Measurements from ENCODE around the gene SORCS2. TPM values are rescaled to one million over a fixed set of nuclear protein-coding genes. Genes with fewer than 3 reads are reported as not detected.
A peak's percentile ranks its signal among the peaks of the same experiment; 100 is the strongest.

The SORCS2 gene
- total RNA-seq, 4 donors from 2014 or later = 2.0 to 7.4 (median 3.6) TPM

- no peak for TF ChIP-seq POLR2AphosphoS5 (IDR thresholded peaks at IDR 0.05)
- no peak for TF ChIP-seq POLR2A (IDR thresholded peaks at IDR 0.05)
- TF ChIP-seq CTCF (IDR thresholded peaks at IDR 0.05) = no peak
- no peak for TF ChIP-seq EP300 (IDR thresholded peaks at IDR 0.05)
- 83 to 93% methylated on average over 1 to 2 of the region's 3 CpGs for WGBS, 2 donors (ENCODE audit: low coverage in 1 of 2)
- Histone ChIP-seq H3K36me3 (no peaks in the 10 kb centered on the region), H3K27me3 (no peaks in the 10 kb centered on the region), H3K4me1 (peaks cover 0 to 36% (median 6%) of the 10 kb centered on the region in 3 donors), H3K27ac (no peak overlapping the region), H3K9me3 (no peaks in the 10 kb centered on the region), H3K4me3 (no peak overlapping the region)
- ATAC-seq = no peak
Observed at GRCh38 chr4:7355795-7356194, 163.5 kb downstream of the SORCS2 start.

GRCh38 chr4:7356667-7357310 is 164.5 kb downstream of the SORCS2 start:
- Histone ChIP-seq H3K9me3 (no peaks in the 10 kb centered on the region), H3K27ac (no peak overlapping the region), H3K36me3 (no peaks in the 10 kb centered on the region), H3K4me1 (peaks cover 0 to 46% (median 6%) of the 10 kb centered on the region in 3 donors), H3K4me3 (no peak overlapping the region), H3K27me3 (no peaks in the 10 kb centered on the region)
- TF ChIP-seq EP300 (IDR thresholded peaks at IDR 0.05) (no peak), POLR2AphosphoS5 (IDR thresholded peaks at IDR 0.05) (no peak), CTCF (IDR thresholded peaks at IDR 0.05) (no peak), POLR2A (IDR thresholded peaks at IDR 0.05) (no peak)
- 79% methylated on average over 6 of the region's 12 CpGs; no CpG with 5 or more reads in 1 of the 2 donors for WGBS, 2 donors (ENCODE audit: low coverage in 1 of 2)
- ATAC-seq = no peak

- no peak for ATAC-seq
Observed at GRCh38 chr4:7357323-7357722, 165.0 kb downstream of the SORCS2 start.

GRCh38 chr4:7358100-7358735 is 165.9 kb downstream of the SORCS2 start:
- no peaks in the 10 kb centered on the region for H3K9me3 ChIP-seq
- TF ChIP-seq POLR2AphosphoS5 (IDR thresholded peaks at IDR 0.05) (peak; percentile 91), EP300 (IDR thresholded peaks at IDR 0.05) (no peak), CTCF (IDR thresholded peaks at IDR 0.05) (no peak)
- peak overlapping the region in 2 of 4 donors; percentile 31 to 33 for H3K27ac ChIP-seq
- H3K4me3 ChIP-seq = no peak overlapping the region
- H3K4me1 ChIP-seq = peaks cover 0 to 47% (median 6%) of the 10 kb centered on the region in 3 donors
- peak; percentile 88 for ATAC-seq
- WGBS, 2 donors (ENCODE audit: low coverage in 1 of 2) = 33 to 41% methylated on average over 7 to 10 of the region's 11 CpGs
- no peaks in the 10 kb centered on the region for H3K36me3 ChIP-seq
- no peaks in the 10 kb centered on the region for H3K27me3 ChIP-seq

More at GRCh38 chr4:7357323-7357722, 165.0 kb downstream of the SORCS2 start:
- H3K9me3 ChIP-seq = no peaks in the 10 kb centered on the region
- no peaks in the 10 kb centered on the region for H3K27me3 ChIP-seq
- no peak overlapping the region for H3K27ac ChIP-seq
- TF ChIP-seq CTCF (IDR thresholded peaks at IDR 0.05) (no peak), POLR2A (IDR thresholded peaks at IDR 0.05) (no peak), EP300 (IDR thresholded peaks at IDR 0.05) (no peak), POLR2AphosphoS5 (IDR thresholded peaks at IDR 0.05) (no peak)
- H3K4me1 ChIP-seq = peaks cover 0 to 47% (median 6%) of the 10 kb centered on the region in 3 donors
- H3K36me3 ChIP-seq = no peaks in the 10 kb centered on the region
- WGBS, 2 donors (ENCODE audit: low coverage in 1 of 2) = 87 to 90% methylated on average over 6 to 8 of the region's 9 CpGs
- H3K4me3 ChIP-seq = no peak overlapping the region
